A673 (cell line): Measurements from ENCODE around the gene EIF3F.

Experiments
- EZH2 ChIP-seq: fragments of 200-600 bp; sonication (generic); IDR thresholded peaks from 2 replicates; pipeline ENCODE4 v1.6.1; 2017; ENCODE audit warnings: borderline replicate concordance, low read depth, mild to moderate bottlenecking, mixed read lengths, antibody characterized with exemption, low read length; ENCODE audit not compliant: poor library complexity, severe bottlenecking
- TF ChIP-seq, protein P1 (sequence below): fragments of 300-800, 200-600 bp; sonication (generic); conservative IDR thresholded peaks from 2 replicates; pipeline ENCODE4 v1.5.1; 2017; ENCODE audit warnings: low read depth, mild to moderate bottlenecking, antibody characterized with exemption, low read length, moderate library complexity, mixed read lengths

DNA sequence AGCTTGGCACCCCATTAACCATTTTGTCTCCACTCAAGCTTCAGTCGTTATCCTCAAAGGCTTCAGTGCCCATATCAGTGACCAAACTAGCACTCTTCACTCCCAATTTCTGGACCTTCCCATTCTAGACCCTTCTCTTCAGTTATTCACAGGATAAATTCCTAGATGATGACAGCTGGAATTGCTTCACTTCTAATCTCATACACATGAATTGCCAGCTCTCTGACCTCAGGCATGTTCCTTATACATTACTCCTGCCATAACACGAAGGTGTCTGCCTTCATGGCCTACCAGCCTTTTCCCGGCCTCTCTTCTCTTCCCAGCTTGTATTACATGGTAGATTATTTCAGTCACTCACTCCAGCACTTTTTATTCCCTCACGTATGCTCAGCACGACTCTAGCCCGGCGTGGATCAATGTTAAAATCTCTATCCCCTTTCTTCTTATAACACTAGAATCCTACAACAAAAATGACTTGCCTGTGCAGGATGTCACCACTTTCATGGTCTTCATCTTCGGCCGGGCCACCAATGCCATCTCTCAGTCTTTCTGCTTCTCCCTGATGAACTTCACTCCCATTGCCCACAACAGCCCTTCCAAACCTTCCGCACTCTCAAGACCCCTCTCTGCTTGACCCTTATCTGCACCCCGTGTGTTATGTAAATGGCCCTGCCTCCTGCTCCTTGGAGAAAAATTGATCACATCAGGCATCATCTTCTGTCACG lies 36.9 kb downstream of the EIF3F start:
- TF ChIP-seq, protein P1, sequence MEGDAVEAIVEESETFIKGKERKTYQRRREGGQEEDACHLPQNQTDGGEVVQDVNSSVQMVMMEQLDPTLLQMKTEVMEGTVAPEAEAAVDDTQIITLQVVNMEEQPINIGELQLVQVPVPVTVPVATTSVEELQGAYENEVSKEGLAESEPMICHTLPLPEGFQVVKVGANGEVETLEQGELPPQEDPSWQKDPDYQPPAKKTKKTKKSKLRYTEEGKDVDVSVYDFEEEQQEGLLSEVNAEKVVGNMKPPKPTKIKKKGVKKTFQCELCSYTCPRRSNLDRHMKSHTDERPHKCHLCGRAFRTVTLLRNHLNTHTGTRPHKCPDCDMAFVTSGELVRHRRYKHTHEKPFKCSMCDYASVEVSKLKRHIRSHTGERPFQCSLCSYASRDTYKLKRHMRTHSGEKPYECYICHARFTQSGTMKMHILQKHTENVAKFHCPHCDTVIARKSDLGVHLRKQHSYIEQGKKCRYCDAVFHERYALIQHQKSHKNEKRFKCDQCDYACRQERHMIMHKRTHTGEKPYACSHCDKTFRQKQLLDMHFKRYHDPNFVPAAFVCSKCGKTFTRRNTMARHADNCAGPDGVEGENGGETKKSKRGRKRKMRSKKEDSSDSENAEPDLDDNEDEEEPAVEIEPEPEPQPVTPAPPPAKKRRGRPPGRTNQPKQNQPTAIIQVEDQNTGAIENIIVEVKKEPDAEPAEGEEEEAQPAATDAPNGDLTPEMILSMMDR, result no peak
- TF ChIP-seq EZH2, result no peak
